SK-N-MC (cell line): ENCODE measurements around the gene IGIP.

ENCODE experiments used
- EZH2 ChIP-seq: fragments of 200-600 bp; sonication (generic); IDR thresholded peaks from one replicate; pipeline ENCODE4 v1.6.1; 2017; ENCODE audit warnings: antibody characterized with exemption
- FOXP2 ChIP-seq: optimal IDR thresholded peaks from 2 replicates; pipeline ENCODE3; 2011; ENCODE audit warnings: mild to moderate bottlenecking, moderate library complexity; ENCODE audit not compliant: insufficient read depth; ENCODE audit errors: extremely low read length, control extremely low read depth
- POLR2AphosphoS5 ChIP-seq: IDR thresholded peaks from 2 replicates; pipeline ENCODE4 v1.6.1; 2012; ENCODE audit warnings: mild to moderate bottlenecking, low read depth, low read length, borderline replicate concordance

- TF ChIP-seq EZH2: no peak
- peak; percentile 86 for TF ChIP-seq POLR2AphosphoS5
- TF ChIP-seq FOXP2: no peak
These were observed 12.0 kb upstream of the IGIP start, which contains the start of gene PURA for GRCh38 chr5:140113699-140114263.
